SU-DHL-6 (cell line): ENCODE data around the gene FOXN3.

ENCODE experiments used
- H2AFZ ChIP-seq: fragments of 200-600 bp; sonication (generic); 2 replicates; pipeline ENCODE4 v1.6.1; 2014; ENCODE audit warnings: low read depth, mild to moderate bottlenecking, moderate library complexity, mixed read lengths, antibody characterized with exemption, low read length; ENCODE audit not compliant: severe bottlenecking
- H3F3A ChIP-seq: fragments of 200-600 bp; shearing (Covaris generic); 2 replicates; pipeline ENCODE4 v1.6.0; 2016; ENCODE audit warnings: antibody characterized with exemption, mild to moderate bottlenecking; ENCODE audit not compliant: insufficient read depth
- H3K27ac ChIP-seq: fragments of 200-600 bp; sonication (generic); 2 replicates; pipeline ENCODE4 v1.5.1; 2016; ENCODE audit warnings: low read depth, mild to moderate bottlenecking, low read length, moderate library complexity, mixed read lengths
- H3K27me3 ChIP-seq: fragments of 200-600 bp; sonication (generic), shearing (Covaris generic); 2 replicates; pipeline ENCODE4 v1.6.0; 2014; ENCODE audit warnings: mild to moderate bottlenecking, low read length
- H3K36me3 ChIP-seq: fragments of 200-600 bp; sonication (generic); 2 replicates; pipeline ENCODE4 v1.6.1; 2014; ENCODE audit warnings: mild to moderate bottlenecking, low read length, mixed read lengths
- H3K4me2 ChIP-seq: fragments of 300-600, 200-600 bp; shearing (Covaris generic), sonication (generic); 2 replicates; pipeline ENCODE4 v1.6.0; 2014; ENCODE audit warnings: low read length, low read depth, mild to moderate bottlenecking; ENCODE audit not compliant: poor library complexity, severe bottlenecking
- H3K4me3 ChIP-seq: fragments of 200-600 bp; sonication (generic); 2 replicates; pipeline ENCODE4 v1.5.1; 2014; ENCODE audit warnings: antibody characterized with exemption, low read length, mild to moderate bottlenecking, mixed read lengths; ENCODE audit not compliant: insufficient read depth, poor library complexity, severe bottlenecking
- H3K79me2 ChIP-seq: fragments of 200-600 bp; sonication (generic); 2 replicates; pipeline ENCODE4 v1.6.1; 2014; ENCODE audit warnings: mild to moderate bottlenecking, low read length, moderate library complexity; ENCODE audit not compliant: insufficient read depth
- H3K9ac ChIP-seq: fragments of 200-600 bp; sonication (generic); 2 replicates; pipeline ENCODE4 v1.7.0; 2014; ENCODE audit warnings: mild to moderate bottlenecking, low read length
- H3K9me2 ChIP-seq: fragments of 200-600 bp; sonication (generic); replicated peaks from 2 replicates; pipeline ENCODE4 v1.6.1; 2014; ENCODE audit warnings: low read length; ENCODE audit not compliant: insufficient read depth
- H3K9me3 ChIP-seq: fragments of 200-600 bp; sonication (generic); 2 replicates; pipeline ENCODE4 v1.6.1; 2014; ENCODE audit warnings: low read length, mixed read lengths; ENCODE audit not compliant: insufficient read depth
- H4K20me1 ChIP-seq: fragments of 200-600 bp; sonication (generic); 2 replicates; pipeline ENCODE4 v1.6.1; 2014; ENCODE audit warnings: low read depth, mild to moderate bottlenecking, antibody characterized with exemption, low read length, moderate library complexity, mixed read lengths
- CTCF ChIP-seq: fragments of 200-600 bp; sonication (generic); IDR thresholded peaks from one replicate; pipeline ENCODE4 v1.5.1; 2017; ENCODE audit warnings: antibody characterized with exemption, mild to moderate bottlenecking, low read length, moderate library complexity; ENCODE audit not compliant: insufficient read depth, poor library complexity, severe bottlenecking
- EZH2phosphoT487 ChIP-seq: fragments of 200-600 bp; sonication (generic), shearing (Covaris generic); conservative IDR thresholded peaks from 2 replicates; pipeline ENCODE4 v1.6.1; 2018; ENCODE audit warnings: mild to moderate bottlenecking, antibody characterized with exemption, low read length, moderate library complexity, mixed read lengths

FOXN3 gene

GRCh38 chr14:89284333-89285058, 132.5 kb downstream of the FOXN3 start:
- H2AFZ ChIP-seq: no peak overlapping the region
- no peak overlapping the region for H3K9ac ChIP-seq
- no peaks in the 10 kb centered on the region for H3K9me2 ChIP-seq
- H4K20me1 ChIP-seq: no peaks in the 10 kb centered on the region
- H3F3A ChIP-seq: no peaks in the 10 kb centered on the region; the same call in 1 of the 2 replicates
- H3K4me3 ChIP-seq: no peak overlapping the region
- peaks cover 3% of the 10 kb centered on the region; the same call in 1 of the 2 replicates for H3K36me3 ChIP-seq
- H3K4me2 ChIP-seq: no peak overlapping the region
- no peaks in the 10 kb centered on the region for H3K9me3 ChIP-seq
- H3K27me3 ChIP-seq: no peaks in the 10 kb centered on the region
- no peak overlapping the region for H3K27ac ChIP-seq
- H3K79me2 ChIP-seq: peaks cover 31% of the 10 kb centered on the region
- TF ChIP-seq CTCF: no peak
- no peak for TF ChIP-seq EZH2phosphoT487

- Histone ChIP-seq H3F3A (no peaks in the 10 kb centered on the region), H3K9ac (no peak overlapping the region), H3K36me3 (peaks cover 3% of the 10 kb centered on the region; the same call in 1 of the 2 replicates), H3K79me2 (peaks cover 33% of the 10 kb centered on the region), H3K4me2 (no peak overlapping the region), H3K4me3 (no peak overlapping the region), H4K20me1 (no peaks in the 10 kb centered on the region), H3K27me3 (no peaks in the 10 kb centered on the region), H2AFZ (no peak overlapping the region), H3K9me2 (no peaks in the 10 kb centered on the region), H3K27ac (no peak overlapping the region), H3K9me3 (no peaks in the 10 kb centered on the region)
- TF ChIP-seq CTCF (no peak), EZH2phosphoT487 (no peak)
Measured at GRCh38 chr14:89283327-89284060, 133.5 kb downstream of the FOXN3 start.

- TF ChIP-seq EZH2phosphoT487 (no peak), CTCF (no peak)
- H2AFZ ChIP-seq: no peak overlapping the region
Measured at GRCh38 chr14:89282191-89282590, 134.8 kb downstream of the FOXN3 start.

More at GRCh38 chr14:89282191-89282590, 134.8 kb downstream of the FOXN3 start:
- Histone ChIP-seq H3F3A (no peaks in the 10 kb centered on the region), H3K9me2 (no peaks in the 10 kb centered on the region), H3K9me3 (no peaks in the 10 kb centered on the region), H3K4me3 (no peak overlapping the region), H3K79me2 (peaks cover 34% of the 10 kb centered on the region), H3K4me2 (no peak overlapping the region), H4K20me1 (no peaks in the 10 kb centered on the region), H3K27me3 (no peaks in the 10 kb centered on the region), H3K36me3 (peaks cover 3% of the 10 kb centered on the region; the same call in 1 of the 2 replicates), H3K9ac (no peak overlapping the region), H3K27ac (no peak overlapping the region)
